DMS153 treated with DMSO at 0.1 percent for 48 hours (cell line): Measurements from ENCODE around the gene ZP3.
A peak's percentile ranks its signal among the peaks of the same experiment; 100 is the strongest.
"Not testable (repeated sequence)": the region's sequence is repeated elsewhere in the genome, so short reads cannot be mapped to it uniquely, and the experiment has no call there.

ENCODE experiments used
- DNase-seq: peaks from one replicate; lab custom pipeline; 2025; ENCODE audit not compliant: unreplicated experiment; lab: John Stamatoyannopoulos, UW

ZP3 gene

DNA sequence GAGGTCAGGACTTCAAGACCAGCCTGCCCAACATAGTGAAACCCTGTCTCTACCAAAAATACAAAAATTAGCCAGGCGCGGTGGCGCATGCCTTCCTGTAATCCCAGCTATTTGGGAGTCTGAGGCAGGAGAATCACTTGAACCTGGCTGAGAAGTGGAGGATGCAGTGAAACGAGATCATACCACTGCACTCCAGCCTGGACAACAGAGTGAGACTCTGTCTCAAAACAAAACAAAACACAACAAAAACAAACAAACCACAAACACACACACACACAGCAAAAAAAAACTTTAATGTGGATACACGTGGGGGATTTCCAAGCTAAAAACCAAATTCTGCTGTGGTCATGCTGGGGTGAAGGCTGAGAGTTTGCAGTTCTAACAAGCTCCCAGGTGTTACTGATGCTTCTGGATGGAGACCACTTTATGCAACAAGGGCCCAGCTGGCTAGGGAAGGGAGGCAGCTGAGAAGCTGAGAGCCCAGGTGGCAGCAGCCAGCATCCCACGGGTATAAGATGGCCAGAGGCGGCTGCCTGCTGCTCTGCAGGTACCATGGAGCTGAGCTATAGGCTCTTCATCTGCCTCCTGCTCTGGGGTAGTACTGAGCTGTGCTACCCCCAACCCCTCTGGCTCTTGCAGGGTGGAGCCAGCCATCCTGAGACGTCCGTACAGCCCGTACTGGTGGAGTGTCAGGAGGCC, at the start of gene ZP3:
Gene ZP3 (plus strand): TSS at position 538 of the 699 bp plus-strand sequence. CDS start 15 bp downstream, at position 553.
- DNase-seq = no peak

DNA sequence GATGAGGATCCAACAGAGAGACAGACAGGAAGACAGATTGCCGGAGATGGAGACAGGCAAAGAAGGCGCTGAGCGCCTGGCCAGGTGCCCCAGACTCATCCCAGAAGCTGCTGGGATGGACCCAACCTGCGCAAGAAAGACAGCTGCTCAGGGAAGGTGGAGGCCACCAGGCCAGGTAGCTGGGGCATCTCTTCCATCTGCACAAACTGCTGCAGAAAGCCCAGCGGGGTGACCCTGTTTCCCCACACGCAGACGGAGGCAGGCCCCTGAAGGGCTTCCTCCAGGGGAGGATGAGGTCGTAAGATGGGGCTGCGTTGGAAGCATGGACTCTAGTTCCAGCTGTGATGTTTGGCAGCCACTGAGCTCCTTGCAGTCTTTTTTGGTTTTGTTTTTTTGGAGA, 49.5 kb upstream of the ZP3 start:
- DNase-seq = no peak

DNA sequence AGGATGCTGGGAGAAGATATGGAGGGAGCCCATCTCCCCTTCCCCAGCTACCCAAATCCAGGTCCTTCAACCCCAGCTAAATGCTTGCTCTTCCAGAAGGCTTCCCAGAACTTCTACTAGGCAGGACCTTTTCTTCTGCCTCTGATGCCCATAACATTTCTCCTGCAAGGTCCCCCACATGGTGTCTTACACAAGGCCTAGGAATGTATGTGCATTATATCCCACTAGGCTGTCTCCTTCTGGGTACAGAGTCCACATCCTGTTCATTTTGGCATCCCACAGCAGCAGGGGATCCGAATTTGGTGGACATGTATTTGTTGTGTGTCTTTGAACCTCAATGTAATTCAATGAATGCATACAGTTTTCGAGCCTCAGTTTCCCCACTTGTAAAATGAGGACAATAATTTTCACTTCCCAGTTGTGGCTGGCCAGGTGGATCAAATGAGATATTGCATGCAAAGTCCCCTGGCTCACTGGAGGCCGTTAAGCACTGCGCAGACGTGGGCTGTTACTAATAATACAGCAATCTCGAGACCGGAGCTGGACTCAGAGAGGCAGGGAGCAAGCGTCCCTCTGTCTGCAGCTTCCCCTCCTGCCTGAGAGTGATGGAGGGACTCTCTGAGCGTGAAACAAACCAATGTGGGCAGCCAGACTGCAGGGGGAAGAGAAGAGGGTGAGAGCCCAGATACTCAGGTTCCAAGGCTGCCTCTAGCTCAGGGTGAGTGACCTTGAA, 47.4 kb upstream of the ZP3 start:
- DNase-seq = no peak

DNA sequence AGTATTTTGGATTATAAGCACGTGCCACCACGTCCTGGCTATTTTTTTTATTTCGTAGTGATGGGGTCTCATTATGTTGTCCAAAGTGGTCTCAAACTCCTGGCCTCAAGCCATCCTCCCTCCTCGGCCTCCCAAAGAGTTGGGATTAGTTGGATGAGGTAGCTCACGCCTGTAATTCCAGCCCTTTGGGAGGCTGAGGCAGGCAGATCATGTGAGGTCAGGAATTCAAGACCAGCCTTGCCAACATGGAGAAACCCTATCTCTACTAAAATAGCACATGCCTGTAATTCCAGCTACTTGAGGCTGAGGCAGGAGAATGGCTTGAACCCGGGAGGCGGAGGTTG, 44.2 kb upstream of the ZP3 start:
- no peak for DNase-seq

DNA sequence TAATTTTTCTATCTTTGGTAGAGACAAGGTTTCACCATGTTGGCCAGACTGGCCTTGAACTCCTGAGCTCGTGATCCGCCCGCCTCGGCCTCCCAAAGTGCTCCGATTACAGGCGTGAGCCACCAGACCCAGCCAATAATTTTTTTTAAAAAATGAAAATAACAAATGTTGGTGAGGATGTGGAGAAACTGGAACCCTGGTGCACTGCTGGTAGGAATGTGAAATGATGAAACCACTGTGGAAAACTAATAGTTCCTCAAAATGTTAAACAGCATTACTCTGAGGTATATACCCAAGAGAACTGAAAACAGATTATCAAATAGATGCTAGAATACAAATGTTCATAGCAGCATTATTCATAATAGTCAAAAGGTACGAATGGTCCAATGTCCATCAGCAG, 42.9 kb upstream of the ZP3 start:
- no peak for DNase-seq

DNA sequence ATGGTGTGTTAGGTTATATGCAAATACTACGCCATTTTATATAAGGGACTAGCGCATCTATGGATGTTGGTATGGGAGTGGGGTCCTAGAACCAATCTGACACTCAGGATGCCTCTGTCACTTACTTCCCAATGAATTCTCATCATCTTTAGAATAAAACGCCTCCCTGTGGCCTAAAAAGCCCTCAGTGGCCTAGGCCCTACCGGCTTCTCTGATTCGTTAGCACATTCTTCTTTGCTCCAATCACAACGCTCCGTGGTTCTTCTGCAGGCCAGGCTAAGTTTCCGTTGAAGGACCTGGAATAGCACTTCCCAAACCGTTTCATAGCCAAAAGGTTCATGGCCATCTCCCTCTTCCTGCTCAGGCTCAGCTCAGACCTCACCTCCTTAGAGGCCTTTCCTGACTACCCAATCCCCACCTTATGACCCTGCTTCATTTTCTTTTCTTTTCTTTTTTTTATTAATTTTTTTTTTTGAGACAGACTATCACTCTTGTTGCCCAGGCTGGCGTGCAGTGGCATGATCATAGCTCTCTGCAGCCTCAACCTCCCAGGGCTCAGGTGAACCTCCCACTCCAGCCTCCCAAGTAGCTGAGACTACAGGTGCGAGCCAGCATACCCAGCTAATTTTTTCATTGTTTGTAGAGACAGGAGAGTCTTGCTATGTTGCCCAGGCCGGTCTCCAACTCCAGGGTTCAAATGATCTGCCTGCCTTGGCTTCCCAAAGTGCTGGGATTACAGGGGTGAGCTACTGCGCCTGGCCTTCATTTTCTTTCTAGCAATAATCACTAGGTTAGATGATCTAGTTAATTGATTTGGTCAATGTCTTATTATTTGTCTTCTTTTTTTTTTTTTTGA, 41.4 kb upstream of the ZP3 start:
- no peak for DNase-seq

DNA sequence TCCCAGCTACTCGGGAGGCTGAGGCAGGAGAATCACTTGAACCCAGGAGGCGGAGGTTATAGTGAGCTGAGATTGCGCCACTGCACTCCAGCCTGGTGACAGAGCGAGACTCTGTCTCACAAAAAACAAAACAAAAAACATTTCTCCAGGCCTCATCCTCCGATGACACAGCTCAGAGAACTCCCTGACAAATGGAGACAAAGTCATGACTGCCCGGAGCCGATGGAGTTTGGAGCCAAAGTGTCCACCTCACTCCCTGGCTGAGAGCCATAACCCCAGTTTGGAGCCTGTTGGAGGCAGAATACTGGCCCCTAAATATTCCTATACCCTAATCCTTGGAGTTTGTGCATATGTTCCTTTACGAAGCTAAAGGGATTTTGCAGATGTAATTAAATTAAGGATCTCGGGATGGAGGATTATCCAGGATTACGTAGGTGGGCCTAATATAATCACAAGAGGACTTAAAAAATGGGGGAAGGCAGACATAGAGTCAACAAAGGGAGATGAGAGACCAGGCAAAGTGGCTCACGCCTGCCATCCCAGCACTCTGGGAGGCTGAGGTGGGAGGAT, 38.0 kb upstream of the ZP3 start:
- no peak for DNase-seq

DNA sequence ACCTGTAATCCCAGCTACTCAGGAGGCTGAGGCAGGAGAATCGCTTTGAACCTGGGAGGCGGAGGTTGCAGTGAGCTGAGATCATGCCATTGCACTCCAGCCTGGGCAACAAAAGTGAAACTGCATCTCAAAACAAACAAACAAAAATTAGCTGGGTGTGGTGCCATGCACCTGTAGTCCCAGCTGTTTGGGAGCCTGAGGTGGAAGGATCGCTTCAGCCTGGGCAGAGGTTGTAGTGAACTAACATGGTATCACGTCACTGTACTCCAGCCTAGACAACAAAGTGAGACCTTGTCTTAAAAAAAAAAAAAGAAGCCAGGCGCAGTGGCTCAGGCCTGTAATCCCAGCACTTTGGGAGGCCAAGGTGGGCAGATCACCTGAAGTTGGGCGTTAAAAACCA, 37.0 kb upstream of the ZP3 start:
- DNase-seq = not testable (repeated sequence)

DNA sequence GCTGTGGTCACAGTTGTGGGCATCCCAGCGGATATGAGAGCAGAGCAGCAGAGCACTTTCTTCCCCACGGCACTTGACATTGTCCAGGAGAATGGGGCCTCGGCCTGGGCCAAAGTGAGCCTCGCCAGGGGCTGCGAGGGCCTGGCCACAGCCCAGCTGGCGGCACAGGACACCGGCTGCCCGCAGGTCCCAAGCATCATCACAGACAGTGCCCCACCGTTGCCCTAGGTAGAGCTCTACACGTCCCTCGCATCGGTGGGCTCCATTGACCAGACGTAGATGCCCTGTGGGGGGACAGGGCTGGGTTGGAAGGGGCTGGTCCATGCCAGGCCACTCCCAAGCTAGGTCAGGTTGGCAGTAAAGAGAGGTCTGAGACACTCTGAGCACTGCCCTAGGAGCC, 34.7 kb upstream of the ZP3 start:
- DNase-seq = no peak

DNA sequence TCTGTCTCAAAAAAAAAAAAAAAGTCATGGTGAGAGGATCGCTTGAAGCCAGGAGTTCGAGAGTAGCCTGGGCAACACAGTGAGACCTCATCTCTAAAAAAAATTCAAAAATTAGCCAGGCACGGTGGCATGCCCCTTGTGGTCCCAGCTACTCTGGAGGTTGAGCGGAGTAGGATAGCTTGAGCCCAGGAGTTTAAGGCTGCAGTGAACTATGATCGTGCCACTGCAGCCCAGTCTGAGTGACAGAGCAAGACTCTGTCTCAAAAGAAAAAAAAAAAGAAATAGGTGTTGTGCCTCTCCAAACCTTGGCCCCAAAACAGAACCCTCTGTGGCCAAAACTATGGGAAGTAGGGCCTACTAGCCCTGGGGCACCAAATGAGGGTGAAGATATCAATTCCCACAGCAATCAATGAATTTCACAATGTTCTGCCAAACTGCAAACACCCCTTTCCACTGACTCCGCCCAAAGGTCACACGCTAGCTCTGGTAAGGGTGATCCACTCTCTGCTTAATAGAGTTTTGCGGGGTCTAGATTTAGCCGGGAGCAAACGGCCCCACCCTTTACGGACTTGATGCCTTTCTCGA, 32.1 kb upstream of the ZP3 start:
- DNase-seq = no peak

DNA sequence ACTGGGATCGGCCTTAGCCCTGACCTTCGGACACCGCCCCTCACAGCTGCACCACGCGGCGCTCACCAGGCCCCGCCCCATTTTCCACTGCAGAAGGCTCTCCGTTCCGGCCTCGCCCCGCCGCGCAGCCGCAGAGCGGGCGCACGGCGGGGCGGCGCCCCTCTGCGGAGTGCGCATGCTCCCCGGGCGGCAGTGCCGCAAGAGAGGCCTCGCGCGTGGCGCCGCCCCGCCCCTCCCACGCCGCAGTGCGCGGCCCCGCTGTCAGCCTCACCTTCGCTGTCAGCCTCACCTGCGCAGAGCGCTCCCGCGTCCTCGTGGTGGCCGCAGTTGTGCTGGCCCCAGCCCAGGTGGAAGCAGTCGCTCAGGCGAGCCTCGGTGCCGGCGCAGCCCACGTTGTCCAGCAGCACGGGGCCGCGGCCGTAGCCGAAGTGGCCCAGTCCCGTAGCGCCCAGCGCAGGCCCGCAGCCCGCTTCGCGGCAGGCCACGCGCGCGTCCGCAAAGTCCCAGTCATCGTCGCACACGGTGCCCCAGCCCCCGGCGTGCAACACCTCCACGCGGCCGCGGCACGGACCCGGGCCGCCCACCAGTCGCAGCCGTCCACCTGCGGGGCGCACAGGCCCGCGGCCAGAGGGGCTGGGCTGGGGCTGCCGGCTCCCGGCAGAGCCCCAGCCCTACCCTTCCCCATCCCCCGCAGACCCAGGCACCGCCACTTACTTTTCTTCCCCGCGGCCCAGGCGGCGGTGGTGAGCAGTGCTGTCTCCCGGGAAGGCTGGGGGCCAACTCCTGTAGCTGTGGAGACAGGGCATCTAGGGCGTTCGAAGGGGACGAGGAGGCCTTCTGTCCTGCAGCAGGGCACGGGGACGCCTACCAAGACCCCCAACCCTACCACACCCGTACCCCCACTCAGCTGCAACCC, 31.4 kb upstream of the ZP3 start:
- DNase-seq = peak; percentile 81

DNA sequence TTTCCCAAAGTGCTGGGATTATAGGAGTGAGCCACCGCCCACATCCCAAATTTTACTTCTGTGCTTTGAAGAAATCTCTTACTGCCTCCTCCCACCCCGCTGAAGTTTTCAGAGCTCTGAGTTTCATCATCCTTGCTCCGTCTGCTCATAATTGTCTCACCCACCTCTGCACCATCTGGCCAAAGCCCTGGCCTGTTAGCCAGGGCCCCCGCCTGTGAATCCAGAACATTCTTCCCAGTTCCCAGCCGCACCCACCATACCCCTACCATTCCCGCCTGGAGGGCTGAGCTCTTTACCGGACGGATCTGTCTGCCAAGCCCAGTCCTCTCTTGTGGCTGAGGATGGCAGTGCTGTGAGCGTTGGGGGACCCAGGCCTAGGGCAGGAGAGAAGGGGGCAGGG, 29.8 kb upstream of the ZP3 start:
- no peak for DNase-seq

DNA sequence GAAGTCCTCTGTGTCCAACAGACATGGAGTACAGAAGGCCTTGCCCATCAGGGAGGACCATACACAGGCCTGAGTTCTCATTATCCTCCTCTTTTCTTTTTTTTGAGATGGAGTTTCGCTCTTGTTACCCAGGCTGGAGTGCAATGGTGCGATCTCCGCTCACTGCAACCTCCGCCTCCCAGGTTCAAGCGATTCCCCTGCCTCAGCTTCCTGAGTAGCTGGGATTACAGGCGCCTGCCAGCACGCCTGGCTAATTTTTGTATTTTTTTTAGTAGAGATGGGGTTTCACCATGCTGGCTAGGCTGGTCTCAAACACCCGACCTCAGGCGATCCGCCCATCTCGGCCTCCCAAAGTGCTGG, 29.2 kb upstream of the ZP3 start:
- DNase-seq = not testable (repeated sequence)

DNA sequence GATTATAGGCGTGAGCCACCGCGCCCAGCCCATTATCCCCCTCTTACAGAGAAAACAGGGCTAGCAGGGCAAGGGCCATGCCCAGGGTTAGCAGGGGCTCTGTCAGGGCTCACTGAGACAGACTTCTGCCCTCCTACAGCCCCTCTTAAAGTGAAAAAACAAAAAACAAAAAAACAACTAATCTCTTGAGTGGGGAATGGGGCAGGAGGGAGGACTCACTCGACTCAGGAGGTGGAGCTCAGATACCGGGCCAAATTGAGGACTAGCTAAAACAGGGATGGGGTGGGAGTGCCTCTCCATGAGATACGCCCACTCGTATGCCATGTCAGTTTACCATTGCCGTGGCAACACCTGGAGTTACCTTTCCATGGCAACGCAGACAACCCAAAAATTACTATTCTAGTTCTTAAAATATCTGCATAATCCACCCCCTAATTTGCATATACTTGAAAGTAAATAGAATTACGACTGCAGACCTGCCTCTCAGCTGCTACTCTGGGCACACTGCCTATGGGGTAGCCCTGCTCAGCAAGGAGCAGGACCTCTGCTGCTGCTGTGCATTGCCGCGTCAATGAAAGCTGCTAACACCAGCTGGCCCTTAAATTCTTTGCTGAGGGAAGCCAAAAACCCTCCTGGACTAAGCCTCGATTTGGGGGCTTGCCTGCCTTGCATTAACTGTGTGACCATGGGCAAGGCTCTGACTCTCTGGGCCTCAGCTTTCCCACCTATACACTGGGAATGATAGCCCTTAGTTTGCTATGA, 28.6 kb upstream of the ZP3 start:
- DNase-seq = no peak

DNA sequence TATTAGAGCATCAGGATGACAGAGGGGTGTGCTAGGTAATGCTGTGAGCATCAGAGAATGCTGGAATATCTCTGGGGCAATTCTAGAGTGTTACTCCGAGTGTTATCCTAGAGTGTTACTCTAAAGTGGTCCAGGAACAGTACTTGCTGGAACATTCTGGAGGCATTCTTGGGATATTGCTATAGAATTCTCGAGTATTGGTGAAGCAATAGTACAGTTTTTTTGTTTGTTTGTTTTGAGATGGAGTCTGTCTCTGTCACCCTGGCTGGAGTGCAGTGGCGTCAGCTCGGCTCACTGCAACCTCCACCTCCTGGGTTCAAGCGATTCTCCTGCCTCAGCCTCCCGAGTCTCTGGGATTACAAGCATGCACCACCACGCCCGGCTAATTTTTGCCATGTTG, 27.9 kb upstream of the ZP3 start:
- DNase-seq = no peak

DNA sequence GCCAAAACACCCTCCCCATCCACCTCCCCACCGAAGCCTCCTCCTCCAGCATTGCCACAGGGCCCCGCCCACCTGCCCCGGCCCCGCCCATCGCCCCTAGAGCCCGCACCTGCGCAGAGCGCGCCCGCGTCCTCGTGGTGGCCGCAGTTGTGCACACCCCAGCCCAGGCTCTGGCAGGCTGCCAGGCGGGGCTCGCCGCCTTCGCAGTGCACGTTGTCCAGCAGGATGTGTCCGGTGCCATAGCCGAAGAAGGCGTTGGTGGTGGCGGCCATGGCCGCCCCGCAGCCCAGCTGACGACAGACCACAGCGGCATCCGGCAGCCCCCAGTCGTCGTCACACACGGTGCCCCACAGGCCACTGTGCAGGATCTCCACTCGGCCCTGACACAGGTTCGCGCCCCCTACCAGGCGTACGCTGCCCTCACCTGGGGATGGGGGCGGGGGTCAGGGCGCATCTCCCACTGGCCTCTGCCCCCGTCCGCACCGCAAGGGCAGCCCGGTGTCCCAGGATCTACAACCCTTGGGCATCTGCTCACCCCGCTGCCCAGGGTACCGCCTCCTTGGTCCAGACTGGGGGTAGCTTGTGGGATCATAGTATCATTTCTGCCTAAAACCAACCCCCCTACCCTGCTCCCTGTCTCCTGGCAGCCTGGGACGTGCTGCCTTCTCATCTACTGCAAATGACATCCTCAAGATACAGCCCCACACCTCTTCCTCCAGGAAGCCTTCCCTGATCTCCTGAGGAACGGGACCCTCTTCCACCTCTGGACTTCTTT, 27.2 kb upstream of the ZP3 start:
- DNase-seq = peak; percentile 54

DNA sequence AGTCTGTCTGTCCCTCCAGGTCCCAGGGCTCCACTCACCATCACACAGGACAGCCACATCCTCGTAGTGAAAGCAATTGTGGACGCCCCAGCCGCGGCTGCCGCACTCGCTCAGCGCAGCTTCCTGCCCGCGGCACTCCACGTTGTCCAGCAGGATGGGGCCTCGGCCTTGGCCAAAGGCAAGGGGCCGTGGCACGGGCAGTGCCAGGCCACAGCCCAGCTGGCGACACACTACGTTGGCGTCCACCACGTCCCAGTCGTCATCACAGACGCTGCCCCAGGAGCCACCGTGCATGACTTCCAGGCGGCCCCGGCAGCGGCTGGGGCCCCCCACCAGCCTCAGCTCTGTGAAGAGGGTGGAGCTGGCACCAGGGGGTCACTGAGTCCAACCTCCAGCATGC, 24.5 kb upstream of the ZP3 start:
- DNase-seq = no peak

DNA sequence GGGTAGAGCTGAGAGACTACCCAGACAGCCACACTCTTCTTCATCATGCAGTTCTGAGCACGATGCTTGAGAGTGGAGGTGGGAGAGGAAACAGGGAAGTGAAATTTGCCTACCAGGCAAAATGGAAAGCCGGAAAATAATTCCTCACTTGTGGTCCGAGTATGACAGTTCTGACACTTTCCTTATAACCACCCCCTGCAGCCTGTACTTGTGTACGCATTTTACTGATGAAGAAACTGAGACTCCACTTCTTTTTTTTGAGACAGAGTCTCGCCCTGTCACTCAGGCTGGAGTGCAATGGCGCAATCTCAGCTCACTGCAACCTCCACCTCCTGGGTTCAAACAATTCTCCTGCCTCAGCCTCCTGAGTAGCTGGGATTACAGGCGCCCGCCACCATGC, 21.7 kb upstream of the ZP3 start:
- not testable (repeated sequence) for DNase-seq
